SJCRH30 (cell line): ENCODE results near the gene MELK. TPM values are rescaled to one million over a fixed set of nuclear protein-coding genes. Genes with fewer than 3 reads are reported as not detected.
A peak's percentile ranks its signal among the peaks of the same experiment; 100 is the strongest.

ENCODE experiments used
- DNase-seq, 2 experiments: peaks; one replicate each; pipeline ENCODE4 v3.0.0-alpha.2; 2015 to 2020
- H3K27ac ChIP-seq: fragments of 250-450 bp; sonication (Bioruptor Pico); 2 replicates; pipeline ENCODE4 v1.5.1; 2020; ENCODE audit warnings: mild to moderate bottlenecking, moderate library complexity
- H3K27me3 ChIP-seq: fragments of 250-450 bp; sonication (Bioruptor Pico); 2 replicates; pipeline ENCODE4 v1.5.1; 2020; ENCODE audit warnings: mild to moderate bottlenecking, moderate library complexity
- H3K36me3 ChIP-seq: fragments of 250-450 bp; sonication (Bioruptor Pico); 2 replicates; pipeline ENCODE4 v1.5.1; 2020; ENCODE audit warnings: mild to moderate bottlenecking, moderate library complexity
- H3K4me1 ChIP-seq: fragments of 250-450 bp; sonication (Bioruptor Pico); 2 replicates; pipeline ENCODE4 v1.5.1; 2020; ENCODE audit warnings: mild to moderate bottlenecking, moderate library complexity
- H3K4me3 ChIP-seq: fragments of 250-450 bp; sonication (Bioruptor Pico); 2 replicates; pipeline ENCODE4 v1.5.1; 2020; ENCODE audit warnings: mild to moderate bottlenecking, moderate library complexity
- H3K9me3 ChIP-seq: fragments of 250-450 bp; sonication (Bioruptor Pico); replicated peaks from 2 replicates; pipeline ENCODE4 v1.5.1; 2020; ENCODE audit warnings: mild to moderate bottlenecking, moderate library complexity
- total RNA-seq: library from RNA; depleted of rRNA; stranded (reverse); fragments of >200 nt; shearing (Covaris generic); gene quantifications from 2 replicates; pipeline ENCODE4 v1.2.3, GENCODE V29; 2014; rRNA removed

MELK gene
- total RNA-seq, 1 experiment from 2014 or later = 94.3 TPM

DNA sequence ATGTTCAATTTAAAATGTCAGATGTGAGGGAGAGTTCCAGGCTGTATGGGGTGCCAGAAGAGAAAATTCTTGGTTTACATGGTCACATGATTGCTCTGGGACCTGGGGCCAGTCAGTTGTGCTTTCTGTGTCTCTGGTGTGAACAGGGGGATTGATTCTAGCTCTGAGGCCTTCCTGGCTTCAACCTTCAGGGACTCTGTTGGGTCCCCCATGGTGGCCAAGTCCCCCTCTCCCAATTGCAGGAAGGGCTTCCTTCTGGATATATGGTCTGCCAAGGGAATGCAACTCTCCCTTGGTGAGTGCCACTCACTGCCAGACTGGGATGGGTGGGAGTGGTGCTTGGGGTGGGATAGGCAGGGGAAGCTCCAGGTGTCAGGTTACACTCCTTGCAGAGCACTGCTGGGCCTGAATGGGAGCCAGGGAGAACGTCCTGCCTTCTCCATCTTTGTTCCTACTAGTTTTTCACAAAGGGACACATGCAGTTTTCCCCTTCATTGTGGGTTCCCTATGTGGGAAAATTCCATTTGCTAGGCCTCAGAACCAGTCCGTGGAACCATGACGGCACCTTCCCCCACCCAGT, 153.2 kb downstream of the MELK start:
- no peak overlapping the region for H3K4me3 ChIP-seq
- peak; percentile 28 to 48 for DNase-seq
- no peaks in the 10 kb centered on the region for H3K4me1 ChIP-seq
- H3K27ac ChIP-seq = no peak overlapping the region
- H3K36me3 ChIP-seq = no peaks in the 10 kb centered on the region; the same call in 1 of the 2 replicates
- H3K27me3 ChIP-seq = no peaks in the 10 kb centered on the region; the same call in 1 of the 2 replicates
- H3K9me3 ChIP-seq = no peaks in the 10 kb centered on the region

Other genes with a start within 250 kb of the MELK start
- 19.6 and 21.5 TPM in 2 replicates for gene RNF38, start 172.6 kb upstream of the MELK start, total RNA-seq